HG03432 (cell line): ENCODE results near the gene CD82.

Source experiments
- ATAC-seq: cut with Tn5 transposase; IDR thresholded peaks from one replicate; pipeline ENCODE4 v1.9.1; 2021; ENCODE audit warnings: mild to moderate bottlenecking, moderate library complexity; ENCODE audit not compliant: unreplicated experiment

Gene CD82, protein sequence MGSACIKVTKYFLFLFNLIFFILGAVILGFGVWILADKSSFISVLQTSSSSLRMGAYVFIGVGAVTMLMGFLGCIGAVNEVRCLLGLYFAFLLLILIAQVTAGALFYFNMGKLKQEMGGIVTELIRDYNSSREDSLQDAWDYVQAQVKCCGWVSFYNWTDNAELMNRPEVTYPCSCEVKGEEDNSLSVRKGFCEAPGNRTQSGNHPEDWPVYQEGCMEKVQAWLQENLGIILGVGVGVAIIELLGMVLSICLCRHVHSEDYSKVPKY

GRCh38 chr11:44565211-44565952 is at the start of gene CD82:
TSS of gene CD82 (plus strand) at chr11:44565663. CDS start at chr11:44594663, 29,000 bp downstream.
- peak; percentile 78 for ATAC-seq

- ATAC-seq, result no peak
Measured at GRCh38 chr11:44516688-44517507, 48.6 kb upstream of the CD82 start.

DNA sequence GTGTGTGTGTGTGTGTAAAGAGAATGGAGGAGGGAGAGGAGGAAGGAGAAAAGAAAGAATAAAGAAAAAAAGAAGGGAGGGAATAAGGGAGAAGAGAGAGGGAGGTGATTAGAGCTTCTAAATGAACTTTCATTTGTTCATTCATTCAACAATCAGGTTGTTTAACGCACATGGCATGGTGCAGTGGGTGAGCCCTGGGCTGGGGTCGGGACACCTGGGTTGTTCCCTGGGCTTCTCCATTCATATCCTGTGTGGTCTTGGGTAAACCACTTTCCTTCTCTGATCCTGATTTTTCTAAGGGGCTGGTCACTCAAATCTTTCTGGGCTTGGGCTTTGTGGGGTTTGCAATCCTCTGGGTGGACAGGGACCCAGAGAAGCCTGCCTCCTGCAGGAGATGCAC is 47.9 kb upstream of the CD82 start:
- no peak for ATAC-seq

- no peak for ATAC-seq
Measured at GRCh38 chr11:44518968-44519550, 46.4 kb upstream of the CD82 start.

- ATAC-seq, result no peak
Measured at GRCh38 chr11:44519989-44520737, 45.3 kb upstream of the CD82 start.

DNA sequence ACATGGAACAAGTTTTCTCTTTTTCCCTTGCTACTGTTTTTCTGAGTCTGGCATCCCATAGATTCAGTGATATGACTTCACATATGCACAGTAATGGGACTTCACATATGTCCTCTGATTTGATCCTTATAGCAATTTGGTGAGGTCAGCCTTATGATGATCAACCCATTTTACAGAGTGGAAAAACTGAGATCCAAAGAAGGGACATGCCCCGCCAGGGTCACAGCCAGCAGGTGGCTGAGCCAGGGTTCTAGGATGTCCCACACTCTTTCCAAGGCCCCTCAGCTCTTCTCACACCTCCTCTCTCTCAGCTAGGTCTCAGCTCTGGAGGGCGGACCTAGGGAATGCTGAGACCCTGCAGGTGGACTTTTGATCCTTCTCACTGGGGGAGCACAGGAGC is 44.3 kb upstream of the CD82 start:
- ATAC-seq, result no peak

DNA sequence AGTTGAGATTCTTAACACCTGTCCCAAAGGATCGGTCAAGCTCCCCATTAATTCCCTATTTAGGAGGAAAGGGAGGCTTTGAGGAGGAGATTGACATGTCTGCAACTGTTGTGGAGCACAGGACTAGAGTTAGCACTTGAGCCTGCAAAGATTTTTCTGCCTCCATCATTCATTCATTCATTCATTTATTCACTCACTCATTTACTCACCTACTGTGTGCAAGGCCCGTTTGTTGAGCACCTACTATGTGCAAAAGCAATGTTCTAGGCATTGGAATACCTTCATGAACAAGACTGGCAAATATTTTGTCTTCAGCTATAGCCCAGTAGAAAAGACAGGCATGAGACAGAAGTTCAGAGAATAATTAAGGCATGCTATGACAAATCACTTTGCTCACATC is 43.2 kb upstream of the CD82 start:
- ATAC-seq, result no peak

- ATAC-seq, result no peak
Measured at GRCh38 chr11:44524346-44524745, 41.1 kb upstream of the CD82 start.

- ATAC-seq, result no peak
Measured at GRCh38 chr11:44524751-44525201, 40.7 kb upstream of the CD82 start.

- no peak for ATAC-seq
Measured at GRCh38 chr11:44525473-44526252, 39.8 kb upstream of the CD82 start.

DNA sequence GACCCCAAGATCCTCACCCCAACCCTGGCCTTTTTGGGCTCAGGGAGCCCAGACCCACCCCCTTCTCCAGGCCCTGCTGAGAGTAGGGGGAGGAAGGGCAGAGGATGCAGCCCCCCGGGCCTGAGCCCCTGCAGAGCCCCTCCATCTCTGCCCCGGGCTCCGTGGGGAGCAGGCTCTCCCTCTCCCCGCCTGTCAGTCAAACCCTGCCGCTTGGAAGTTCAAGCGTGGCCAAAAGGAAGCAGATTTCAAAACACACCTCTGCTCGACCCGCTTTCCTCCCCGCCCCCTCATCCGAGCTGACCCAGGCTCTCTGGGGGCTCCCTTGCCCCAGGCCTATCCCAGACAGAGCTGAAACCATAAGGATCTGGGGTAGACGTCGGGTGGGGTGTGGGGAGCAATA is 39.0 kb upstream of the CD82 start:
- no peak for ATAC-seq

DNA sequence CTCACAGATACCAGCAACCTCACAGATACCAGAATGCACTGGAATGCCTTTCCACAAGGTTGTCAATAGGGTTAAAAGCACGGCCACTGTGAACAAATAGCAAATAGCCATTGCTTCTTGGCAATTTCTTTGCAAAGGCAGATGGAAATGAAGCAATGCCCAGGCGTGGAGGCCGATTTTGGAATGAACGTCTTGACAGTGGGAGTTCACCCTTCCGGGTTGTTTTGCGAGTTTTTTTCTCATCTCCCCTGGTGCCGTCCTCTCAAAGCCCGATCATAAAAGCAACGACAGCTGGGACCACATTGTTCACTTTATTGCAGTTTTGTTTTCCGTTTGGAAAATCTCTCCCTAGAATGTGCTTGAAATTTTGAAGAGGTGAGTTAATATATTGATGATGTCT is 38.0 kb upstream of the CD82 start:
- ATAC-seq, result no peak

GRCh38 chr11:44528103-44528502 is 37.4 kb upstream of the CD82 start:
- no peak for ATAC-seq

DNA sequence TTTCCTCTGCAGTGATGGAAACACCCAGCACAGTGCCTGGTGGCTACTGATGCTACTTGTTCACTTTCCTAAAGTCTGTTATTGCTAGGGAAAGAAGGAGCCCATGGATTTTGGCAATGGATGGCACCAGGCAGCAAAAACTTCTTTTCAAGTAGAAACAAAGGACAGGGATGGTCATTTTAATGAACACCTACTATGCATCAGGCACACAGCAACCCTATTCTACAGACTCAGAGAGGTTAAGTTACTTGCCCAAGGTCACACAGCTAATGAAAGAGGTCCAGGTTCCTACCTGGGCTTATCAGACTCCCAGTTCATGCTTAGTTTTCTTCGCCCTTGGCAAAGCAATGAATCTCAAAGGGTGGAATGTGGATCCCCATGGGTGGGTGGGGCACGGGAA is 36.9 kb upstream of the CD82 start:
- no peak for ATAC-seq

GRCh38 chr11:44529895-44530412 is 35.5 kb upstream of the CD82 start:
- ATAC-seq, result no peak

DNA sequence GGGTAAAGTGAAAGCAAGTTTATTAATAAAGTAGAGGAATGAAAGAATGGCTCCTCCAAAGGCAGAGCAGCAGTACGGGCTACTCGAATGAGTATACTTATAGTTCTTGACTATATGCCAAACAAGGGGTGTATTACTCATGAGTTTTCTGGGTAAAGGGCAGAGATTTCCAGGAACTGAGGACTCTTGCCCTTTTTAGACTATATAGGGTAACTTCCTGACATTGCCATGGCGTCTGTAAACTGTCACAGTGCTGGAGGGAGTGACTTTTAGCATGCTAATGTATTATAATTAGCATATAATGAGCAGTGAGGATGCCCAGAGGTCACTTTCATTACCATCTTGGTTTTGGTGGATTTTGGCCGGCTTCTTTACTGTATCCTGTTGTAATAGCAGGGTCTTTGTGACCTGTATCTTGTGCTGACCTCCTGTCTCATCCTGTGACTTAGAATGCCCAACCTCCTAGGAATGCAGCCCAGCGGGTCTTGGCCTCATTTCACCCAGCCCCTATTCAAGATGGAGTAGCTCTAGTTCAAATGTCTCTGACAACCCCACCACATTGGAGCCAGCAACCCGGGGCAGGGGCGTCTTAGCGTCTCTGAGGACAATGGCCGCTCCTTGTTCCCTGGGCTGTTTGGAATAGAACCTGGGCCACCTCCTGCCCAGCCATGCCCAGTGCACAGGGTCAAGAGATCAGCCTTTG is 34.9 kb upstream of the CD82 start:
- no peak for ATAC-seq

DNA sequence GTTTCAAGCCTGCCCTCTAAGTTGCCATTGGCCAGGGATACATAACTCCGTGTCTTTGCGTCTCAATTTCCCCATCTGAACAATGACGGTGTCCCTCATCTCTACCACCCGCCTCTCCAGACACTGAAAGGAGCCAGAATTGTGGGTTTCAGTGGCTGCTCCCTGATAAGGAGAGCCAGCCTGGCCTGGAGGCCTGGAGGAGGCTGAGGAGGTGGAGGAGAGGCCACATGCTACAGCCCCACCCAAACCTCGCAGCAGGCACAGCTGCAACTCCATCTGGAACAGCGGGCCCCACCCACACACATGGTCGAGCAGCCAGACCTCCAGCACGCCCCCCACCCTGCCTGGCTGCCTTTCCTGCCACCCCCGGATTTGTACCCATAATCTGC is 34.4 kb upstream of the CD82 start:
- no peak for ATAC-seq

- no peak for ATAC-seq
Measured at GRCh38 chr11:44531636-44532035, 33.8 kb upstream of the CD82 start.

GRCh38 chr11:44532809-44533208 is 32.7 kb upstream of the CD82 start:
- no peak for ATAC-seq
